ENCODE results near the gene SPAG9.

DNA sequence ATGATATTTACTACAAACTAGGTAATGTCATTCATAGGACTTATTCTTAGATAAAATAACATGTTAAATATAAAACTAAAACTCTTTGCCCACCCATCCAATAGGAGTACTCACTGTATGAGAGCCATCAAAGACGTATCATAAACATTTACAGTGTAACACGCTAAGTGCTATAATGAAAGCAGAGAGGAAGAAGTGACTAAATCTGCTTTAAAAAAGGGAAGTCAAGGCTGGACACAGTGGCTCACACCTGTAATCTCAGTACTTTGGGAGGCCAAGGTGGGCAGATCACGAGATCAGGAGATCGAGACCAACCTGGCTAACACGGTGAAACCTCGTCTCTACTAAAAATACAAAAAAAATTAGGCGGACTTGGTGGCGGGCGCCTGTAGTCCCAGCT, 32.4 kb downstream of the SPAG9 start:
- TF ChIP-seq, protein P1, sequence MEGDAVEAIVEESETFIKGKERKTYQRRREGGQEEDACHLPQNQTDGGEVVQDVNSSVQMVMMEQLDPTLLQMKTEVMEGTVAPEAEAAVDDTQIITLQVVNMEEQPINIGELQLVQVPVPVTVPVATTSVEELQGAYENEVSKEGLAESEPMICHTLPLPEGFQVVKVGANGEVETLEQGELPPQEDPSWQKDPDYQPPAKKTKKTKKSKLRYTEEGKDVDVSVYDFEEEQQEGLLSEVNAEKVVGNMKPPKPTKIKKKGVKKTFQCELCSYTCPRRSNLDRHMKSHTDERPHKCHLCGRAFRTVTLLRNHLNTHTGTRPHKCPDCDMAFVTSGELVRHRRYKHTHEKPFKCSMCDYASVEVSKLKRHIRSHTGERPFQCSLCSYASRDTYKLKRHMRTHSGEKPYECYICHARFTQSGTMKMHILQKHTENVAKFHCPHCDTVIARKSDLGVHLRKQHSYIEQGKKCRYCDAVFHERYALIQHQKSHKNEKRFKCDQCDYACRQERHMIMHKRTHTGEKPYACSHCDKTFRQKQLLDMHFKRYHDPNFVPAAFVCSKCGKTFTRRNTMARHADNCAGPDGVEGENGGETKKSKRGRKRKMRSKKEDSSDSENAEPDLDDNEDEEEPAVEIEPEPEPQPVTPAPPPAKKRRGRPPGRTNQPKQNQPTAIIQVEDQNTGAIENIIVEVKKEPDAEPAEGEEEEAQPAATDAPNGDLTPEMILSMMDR (conservative IDR thresholded peaks at IDR 0.05; ENCODE audit: low read depth, low read length): no peak
- TF ChIP-seq EZH2 (IDR thresholded peaks at IDR 0.05; ENCODE audit: low read length, unreplicated experiment): no peak
